SU-DHL-6 (cell line): ENCODE measurements around the gene CCNI2.

Source experiments
- CTCF ChIP-seq: fragments of 200-600 bp; sonication (generic); IDR thresholded peaks from one replicate; pipeline ENCODE4 v1.5.1; 2017; ENCODE audit warnings: antibody characterized with exemption, mild to moderate bottlenecking, low read length, moderate library complexity; ENCODE audit not compliant: insufficient read depth, poor library complexity, severe bottlenecking
- EZH2phosphoT487 ChIP-seq: fragments of 200-600 bp; sonication (generic), shearing (Covaris generic); conservative IDR thresholded peaks from 2 replicates; pipeline ENCODE4 v1.6.1; 2018; ENCODE audit warnings: mild to moderate bottlenecking, antibody characterized with exemption, low read length, moderate library complexity, mixed read lengths

DNA sequence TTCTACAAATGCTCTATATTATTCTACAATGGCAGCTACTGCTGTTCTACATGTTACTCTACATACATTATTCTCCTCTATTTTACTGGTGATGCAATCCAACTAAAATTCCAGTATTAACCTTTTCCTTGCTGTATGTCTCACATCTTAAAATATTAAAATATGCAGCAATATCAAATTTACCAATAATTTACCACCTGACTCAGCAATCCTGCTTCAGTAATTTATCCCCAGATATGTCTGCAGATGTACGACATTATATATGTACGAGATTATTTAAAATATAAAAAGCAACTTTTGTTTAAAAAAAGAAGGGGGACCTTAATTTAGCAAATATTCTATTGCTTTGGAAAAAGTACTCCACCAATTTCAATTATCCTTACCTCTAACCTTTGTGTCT lies 21.5 kb upstream of the CCNI2 start:
- TF ChIP-seq CTCF (no peak), EZH2phosphoT487 (no peak)
